HepG2 (cell line): ENCODE data around the gene AANAT. TPM values are rescaled to one million over a fixed set of nuclear protein-coding genes. Genes with fewer than 3 reads are reported as not detected.

Experiments used
- ARNTL ChIP-seq: sonication (generic); formaldehyde crosslinking; IDR thresholded peaks from 2 replicates; pipeline ENCODE4 v1.4.0; 2020; ENCODE audit warnings: mild to moderate bottlenecking, missing genetic modification reagents
- BRD4 ChIP-seq: sonication (generic); formaldehyde crosslinking; IDR thresholded peaks from 2 replicates; pipeline ENCODE4 v1.4.0; 2020; ENCODE audit warnings: missing genetic modification reagents
- GLI4 ChIP-seq: sonication (generic); formaldehyde crosslinking; IDR thresholded peaks from 2 replicates; pipeline ENCODE4 v1.5.1; 2020; ENCODE audit warnings: missing genetic modification reagents, mild to moderate bottlenecking, moderate library complexity, borderline replicate concordance
- HMGXB3 ChIP-seq: sonication (generic); formaldehyde crosslinking; IDR thresholded peaks from 2 replicates; pipeline ENCODE4 v1.4.0; 2020; ENCODE audit warnings: missing genetic modification reagents, borderline replicate concordance
- IRF2 ChIP-seq: IDR thresholded peaks from 2 replicates; pipeline ENCODE4 v1.6.1; 2018; ENCODE audit warnings: missing genetic modification reagents, missing compliant biosample characterization
- NR2F2 ChIP-seq: IDR thresholded peaks from 2 replicates; pipeline ENCODE4 v1.6.1; 2012; ENCODE audit warnings: low read depth, inconsistent platforms, borderline replicate concordance
- SPEN ChIP-seq: sonication (generic); formaldehyde crosslinking; IDR thresholded peaks from 2 replicates; pipeline ENCODE4 v1.5.1; 2020; ENCODE audit warnings: low read depth, mild to moderate bottlenecking, missing genetic modification reagents
- ZBTB38 ChIP-seq: sonication (generic); formaldehyde crosslinking; IDR thresholded peaks from 2 replicates; pipeline ENCODE4 v1.5.1; 2020; ENCODE audit warnings: mild to moderate bottlenecking, missing genetic modification reagents
- ZFAT ChIP-seq: sonication (generic); formaldehyde crosslinking; conservative IDR thresholded peaks from 2 replicates; pipeline ENCODE4 v1.8.1; 2023; ENCODE audit warnings: missing genetic modification reagents, inconsistent platforms
- ZNF589 ChIP-seq: sonication (generic); formaldehyde crosslinking; conservative IDR thresholded peaks from 2 replicates; pipeline ENCODE4 v1.8.0; 2022; ENCODE audit warnings: mild to moderate bottlenecking, moderate library complexity, missing genetic modification reagents
- ZNF878 ChIP-seq: sonication (generic); formaldehyde crosslinking; IDR thresholded peaks from 2 replicates; pipeline ENCODE4 v1.8.1; 2023; ENCODE audit warnings: mild to moderate bottlenecking, missing genetic modification reagents, moderate library complexity
- polyA plus RNA-seq, 8 experiments: library from polyadenylated mRNA; depleted of rRNA in 3 of 8; stranded (reverse) in 7 of 8; unstranded in 1 of 8; fragments of >200 nt; fragmentation: Illumina TruSeq in 4 of 8; extraction: Trizol in 4 of 8; gene quantifications; 2 replicates each; pipeline versions ENCODE4 v1.2.1 to v1.2.3, GENCODE V29; 2011 to 2016; ENCODE audit warnings: low read depth in 4 of 8, missing spikeins in 1 of 8, mixed read lengths in 1 of 8; ENCODE audit not compliant: insufficient read depth in 1 of 8
- total RNA-seq, 5 experiments: library from RNA; depleted of rRNA; stranded (reverse); fragments of >200 nt; fragmentation: Illumina TruSeq; extraction: Trizol; gene quantifications; 2 replicates each; pipeline ENCODE4 v1.2.3, GENCODE V29; 2016; ENCODE audit warnings: low read depth in 1 of 5
- TF ChIP-seq, protein P1 (sequence below): sonication (generic); formaldehyde crosslinking; conservative IDR thresholded peaks from 2 replicates; pipeline ENCODE4 v1.4.0; 2020; ENCODE audit warnings: missing genetic modification reagents

The AANAT gene
- total and polyA plus RNA-seq, 2 of the 13 experiments (the other 11 are each of a cell fraction or from before 2014, with no cell fraction given): 0.07 TPM; not detected in 1

DNA sequence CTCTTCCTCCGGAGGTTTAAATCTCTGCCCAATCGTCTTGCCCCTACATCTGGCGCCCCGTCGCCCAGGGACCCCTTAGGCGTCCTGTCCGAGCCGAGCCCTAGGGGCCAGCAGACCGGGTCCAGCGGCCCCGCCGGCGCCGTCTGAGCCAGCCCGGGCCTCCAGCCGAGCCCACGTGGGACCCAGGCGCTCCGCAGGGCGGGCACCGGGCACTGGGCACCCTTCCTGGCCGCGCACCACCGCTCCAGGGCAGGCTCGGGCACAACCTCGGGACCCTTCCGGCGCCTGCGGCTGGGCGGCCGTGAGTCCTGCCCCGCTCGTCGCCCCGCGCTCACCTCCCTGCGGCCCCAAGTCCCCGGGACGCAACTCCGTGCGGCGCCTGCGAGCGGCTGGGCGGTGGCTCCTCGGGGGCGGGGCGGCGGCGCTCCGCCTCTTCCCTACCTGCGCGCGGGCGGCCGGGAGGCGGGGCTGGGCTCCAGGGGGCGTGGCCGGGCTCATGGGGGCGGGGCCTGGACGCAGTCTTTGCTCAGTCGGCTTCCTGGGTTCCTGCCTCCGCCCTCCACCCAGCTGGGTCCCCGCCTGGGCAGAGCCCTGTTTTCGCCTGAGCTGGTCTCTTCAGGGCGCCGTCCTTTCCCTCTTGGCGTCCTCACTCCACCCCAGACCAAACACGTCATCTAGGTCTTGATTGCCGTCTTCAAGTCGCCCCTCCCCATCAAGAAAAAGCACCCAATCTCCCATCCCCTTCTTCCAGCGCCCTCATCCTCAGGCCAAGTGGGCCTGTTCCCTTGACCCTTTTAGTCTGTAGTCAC is 33.8 kb downstream of the AANAT start, which contains the start of gene RHBDF2 (continued):
- TF ChIP-seq GLI4 (CRISPR knock-in tag) (0 out of 2 replicates have a peak, but pooled peaks have one; percentile 23), NR2F2 (no peak), BRD4 (CRISPR knock-in tag) (no peak; the same call in 1 of the 2 replicates), ZFAT (CRISPR knock-in tag) (no peak), ARNTL (peak; percentile 43; the same call in 1 of the 2 replicates), ZNF878 (no peak), SPEN (CRISPR knock-in tag) (peak; percentile 40; the same call in 1 of the 2 replicates), ZNF589 (CRISPR knock-in tag) (no peak), ZBTB38 (peak; percentile 87), IRF2 (CRISPR knock-in tag) (0 out of 2 replicates have a peak, but pooled peaks have one; percentile 28), HMGXB3 (CRISPR knock-in tag) (no peak)
- TF ChIP-seq, protein P1, sequence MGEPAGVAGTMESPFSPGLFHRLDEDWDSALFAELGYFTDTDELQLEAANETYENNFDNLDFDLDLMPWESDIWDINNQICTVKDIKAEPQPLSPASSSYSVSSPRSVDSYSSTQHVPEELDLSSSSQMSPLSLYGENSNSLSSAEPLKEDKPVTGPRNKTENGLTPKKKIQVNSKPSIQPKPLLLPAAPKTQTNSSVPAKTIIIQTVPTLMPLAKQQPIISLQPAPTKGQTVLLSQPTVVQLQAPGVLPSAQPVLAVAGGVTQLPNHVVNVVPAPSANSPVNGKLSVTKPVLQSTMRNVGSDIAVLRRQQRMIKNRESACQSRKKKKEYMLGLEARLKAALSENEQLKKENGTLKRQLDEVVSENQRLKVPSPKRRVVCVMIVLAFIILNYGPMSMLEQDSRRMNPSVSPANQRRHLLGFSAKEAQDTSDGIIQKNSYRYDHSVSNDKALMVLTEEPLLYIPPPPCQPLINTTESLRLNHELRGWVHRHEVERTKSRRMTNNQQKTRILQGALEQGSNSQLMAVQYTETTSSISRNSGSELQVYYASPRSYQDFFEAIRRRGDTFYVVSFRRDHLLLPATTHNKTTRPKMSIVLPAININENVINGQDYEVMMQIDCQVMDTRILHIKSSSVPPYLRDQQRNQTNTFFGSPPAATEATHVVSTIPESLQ (CRISPR knock-in tag): 0 out of 2 replicates have a peak, but pooled peaks have one; percentile 44
- TF ChIP-seq, all 625 proteins: peak for 195
